Right atrium auricular region (tissue), 2 donors: Measurements from ENCODE around the gene SLC25A45. TPM values are rescaled to one million over a fixed set of nuclear protein-coding genes. Genes with fewer than 3 reads are reported as not detected.

ENCODE experiments used
- DNase-seq: peaks from one replicate; pipeline ENCODE4 v3.0.0-alpha.2; 2019; ENCODE audit warnings: low spot score
- H3K27ac ChIP-seq, 2 donors: fragments of 200-600 bp; sonication (generic); 1 replicate in 1 of 2; 2 replicates in 1 of 2; pipeline ENCODE4 v1.5.1; 2016 to 2019
- H3K27me3 ChIP-seq, 2 donors: fragments of 200-600 bp; sonication (generic); one replicate each; pipeline versions ENCODE4 v1.5.1 to v1.6.0; 2017 to 2019
- H3K36me3 ChIP-seq: fragments of 200-600 bp; sonication (generic); one replicate; pipeline ENCODE4 v1.5.1; 2016
- H3K4me1 ChIP-seq, 2 donors: fragments of 200-600 bp; sonication (generic); one replicate each; pipeline versions ENCODE4 v1.5.1 to v1.6.0; 2017 to 2019
- H3K4me3 ChIP-seq, 2 donors: fragments of 200-600 bp; sonication (generic); 1 replicate in 1 of 2; 2 replicates in 1 of 2; pipeline ENCODE4 v1.5.1; 2017 to 2019; ENCODE audit warnings: mild to moderate bottlenecking in 1 of 2, moderate library complexity in 1 of 2
- H3K9me3 ChIP-seq, 2 donors: fragments of 200-600 bp; sonication (generic); one replicate each; pipeline ENCODE4 v1.5.1; 2019
- CTCF ChIP-seq, 2 donors: fragments of 200-600 bp; sonication (generic); IDR thresholded peaks; one replicate each; pipeline ENCODE4 v1.5.1; 2019; ENCODE audit warnings: antibody characterized with exemption in 2 of 2
- total RNA-seq, 2 donors: library from RNA; depleted of rRNA; stranded (reverse); fragments of >200 nt; gene quantifications; one replicate each; pipeline ENCODE4 v1.1.0, GENCODE V29; 2016

Gene SLC25A45
- total RNA-seq, 2 donors from 2014 or later, result 2.6 to 3.3 TPM

GRCh38 chr11:65389294-65389980 lies 7.0 kb upstream of the SLC25A45 start:
- TF ChIP-seq CTCF (IDR thresholded peaks at IDR 0.05), result no peak
- H3K36me3 ChIP-seq, result peaks cover 18% of the 10 kb centered on the region
- H3K27ac ChIP-seq, result peak overlapping the region; percentile 72 to 79
- H3K4me1 ChIP-seq, result peaks cover 0 to 64% of the 10 kb centered on the region in 2 donors
- H3K27me3 ChIP-seq, result no peaks in the 10 kb centered on the region
- DNase-seq, result no peak
- H3K4me3 ChIP-seq, result no peak overlapping the region
- H3K9me3 ChIP-seq, result no peaks in the 10 kb centered on the region

- Histone ChIP-seq H3K27me3 (no peaks in the 10 kb centered on the region), H3K4me3 (no peak overlapping the region), H3K9me3 (no peaks in the 10 kb centered on the region), H3K36me3 (peaks cover 11% of the 10 kb centered on the region), H3K27ac (peak overlapping the region in 1 of 2 donors; percentile 26), H3K4me1 (peaks cover 0 to 71% of the 10 kb centered on the region in 2 donors)
- no peak for TF ChIP-seq CTCF (IDR thresholded peaks at IDR 0.05)
- DNase-seq, result no peak
Observed at GRCh38 chr11:65388731-65389130, 6.3 kb upstream of the SLC25A45 start.

- H3K36me3 ChIP-seq, result peaks cover 5% of the 10 kb centered on the region
Observed at GRCh38 chr11:65386307-65387140, 4.1 kb upstream of the SLC25A45 start, which contains the start of gene FRMD8. FRMD8 (plus strand) TSS chr11:65386637; CDS start chr11:65387037, 400 bp downstream.

GRCh38 chr11:65384301-65384889 lies 1.9 kb upstream of the SLC25A45 start:
- no peaks in the 10 kb centered on the region for H3K27me3 ChIP-seq

More at GRCh38 chr11:65386307-65387140, 4.1 kb upstream of the SLC25A45 start, which contains the start of gene FRMD8:
- Histone ChIP-seq H3K27ac (peak within 1 kb of the TSS; percentile 98), H3K27me3 (no peaks in the 10 kb centered on the region), H3K4me3 (peak within 1 kb of the TSS; percentile 85 to 94), H3K4me1 (peaks cover 0 to 84% of the 10 kb centered on the region in 2 donors), H3K9me3 (no peaks in the 10 kb centered on the region)
- TF ChIP-seq CTCF (IDR thresholded peaks at IDR 0.05), result no peak
- DNase-seq, result peak; percentile 96

More at GRCh38 chr11:65384301-65384889, 1.9 kb upstream of the SLC25A45 start:
- Histone ChIP-seq H3K4me1 (peaks cover 0 to 70% of the 10 kb centered on the region in 2 donors), H3K9me3 (no peaks in the 10 kb centered on the region), H3K27ac (peak overlapping the region; percentile 98), H3K36me3 (peaks cover 5% of the 10 kb centered on the region), H3K4me3 (no peak overlapping the region)
- DNase-seq, result no peak
- TF ChIP-seq CTCF (IDR thresholded peaks at IDR 0.05), result no peak
